Nephron progenitor cell (in vitro differentiated cells): Measurements from ENCODE around the gene URB1.

ENCODE experiments used
- DNase-seq: peaks from one replicate; pipeline ENCODE4 v3.0.0; 2021
- H3K27ac Mint-ChIP-seq: 2 replicates; pipeline ENCODE4 v1.8.0; 2021; ENCODE audit warnings: mild to moderate bottlenecking, moderate library complexity, mixed read lengths
- H3K27me3 Mint-ChIP-seq: 2 replicates; pipeline ENCODE4 v1.8.0; 2021; ENCODE audit warnings: mild to moderate bottlenecking, low read depth, mixed read lengths; ENCODE audit not compliant: poor library complexity
- H3K36me3 Mint-ChIP-seq: 2 replicates; pipeline ENCODE4 v1.8.0; 2021; ENCODE audit warnings: low read depth, mixed read lengths
- H3K4me1 Mint-ChIP-seq: 2 replicates; pipeline ENCODE4 v1.8.0; 2021; ENCODE audit warnings: mixed read lengths
- H3K4me3 Mint-ChIP-seq: 2 replicates; pipeline ENCODE4 v1.8.0; 2021; ENCODE audit warnings: mild to moderate bottlenecking, moderate library complexity, mixed read lengths
- H3K9me3 Mint-ChIP-seq: 2 replicates; pipeline ENCODE4 v1.8.0; 2021; ENCODE audit warnings: mild to moderate bottlenecking, moderate library complexity, mixed read lengths
- TF ChIP-seq, protein P1 (sequence below): fragments of 200-600 bp; sonication (generic); IDR thresholded peaks from 2 replicates; pipeline ENCODE4 v1.5.0; 2021; ENCODE audit warnings: antibody characterized with exemption

The URB1 gene

DNA sequence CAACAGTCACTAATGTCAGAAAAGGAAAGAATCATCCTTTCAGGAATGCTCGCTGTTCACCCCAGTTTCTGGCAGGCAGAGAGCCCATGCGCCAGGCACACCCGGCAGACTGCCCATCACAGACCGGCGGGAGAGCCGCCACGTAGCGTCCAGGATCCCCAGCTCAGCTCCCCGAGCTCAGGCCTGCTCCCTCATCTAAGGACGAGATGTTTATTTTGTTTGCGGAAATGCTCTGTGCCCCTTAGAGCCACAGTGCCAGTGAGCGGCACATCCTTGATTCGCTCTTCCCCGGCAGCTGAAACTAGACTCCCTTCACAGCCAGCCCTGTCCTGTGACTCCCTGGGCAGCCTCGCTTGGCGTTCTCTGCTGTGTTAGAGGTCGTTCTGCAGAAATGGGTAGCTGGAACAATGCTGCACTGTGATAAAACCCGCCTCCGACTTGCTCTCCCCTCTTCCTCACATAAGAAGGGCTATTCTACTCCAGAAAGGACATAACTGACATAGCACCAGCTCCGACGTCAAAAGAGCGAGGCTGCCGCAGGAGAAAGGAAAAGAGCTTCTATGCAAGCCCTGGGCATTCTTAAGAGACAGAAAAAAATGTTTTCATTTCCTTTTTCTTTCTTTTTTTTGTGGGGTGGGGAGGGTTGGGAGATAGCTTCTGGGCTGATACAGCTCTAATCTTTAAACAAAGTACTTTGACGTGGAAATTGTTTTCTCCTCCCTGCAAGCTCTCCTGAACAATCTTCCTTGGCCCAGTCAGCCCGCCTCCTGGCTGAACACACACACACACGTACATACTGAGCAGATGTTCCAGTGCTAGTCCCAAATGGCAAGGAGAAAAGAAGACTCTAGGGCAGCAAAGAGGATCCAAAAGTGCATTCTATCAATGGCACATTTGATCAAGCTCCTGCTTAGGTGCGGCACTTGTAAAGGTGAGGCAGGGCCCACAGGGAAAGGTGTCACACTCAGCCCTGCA is 56.9 kb downstream of the URB1 start:
- Mint-ChIP-seq H3K9me3 (peaks cover 5% of the 10 kb centered on the region), H3K27ac (peak overlapping the region; percentile 77), H3K36me3 (peaks cover 73% of the 10 kb centered on the region), H3K4me1 (peaks cover 5% of the 10 kb centered on the region), H3K4me3 (no peak overlapping the region), H3K27me3 (no peaks in the 10 kb centered on the region)
- TF ChIP-seq, protein P1, sequence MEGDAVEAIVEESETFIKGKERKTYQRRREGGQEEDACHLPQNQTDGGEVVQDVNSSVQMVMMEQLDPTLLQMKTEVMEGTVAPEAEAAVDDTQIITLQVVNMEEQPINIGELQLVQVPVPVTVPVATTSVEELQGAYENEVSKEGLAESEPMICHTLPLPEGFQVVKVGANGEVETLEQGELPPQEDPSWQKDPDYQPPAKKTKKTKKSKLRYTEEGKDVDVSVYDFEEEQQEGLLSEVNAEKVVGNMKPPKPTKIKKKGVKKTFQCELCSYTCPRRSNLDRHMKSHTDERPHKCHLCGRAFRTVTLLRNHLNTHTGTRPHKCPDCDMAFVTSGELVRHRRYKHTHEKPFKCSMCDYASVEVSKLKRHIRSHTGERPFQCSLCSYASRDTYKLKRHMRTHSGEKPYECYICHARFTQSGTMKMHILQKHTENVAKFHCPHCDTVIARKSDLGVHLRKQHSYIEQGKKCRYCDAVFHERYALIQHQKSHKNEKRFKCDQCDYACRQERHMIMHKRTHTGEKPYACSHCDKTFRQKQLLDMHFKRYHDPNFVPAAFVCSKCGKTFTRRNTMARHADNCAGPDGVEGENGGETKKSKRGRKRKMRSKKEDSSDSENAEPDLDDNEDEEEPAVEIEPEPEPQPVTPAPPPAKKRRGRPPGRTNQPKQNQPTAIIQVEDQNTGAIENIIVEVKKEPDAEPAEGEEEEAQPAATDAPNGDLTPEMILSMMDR: no peak
- DNase-seq: no peak

DNA sequence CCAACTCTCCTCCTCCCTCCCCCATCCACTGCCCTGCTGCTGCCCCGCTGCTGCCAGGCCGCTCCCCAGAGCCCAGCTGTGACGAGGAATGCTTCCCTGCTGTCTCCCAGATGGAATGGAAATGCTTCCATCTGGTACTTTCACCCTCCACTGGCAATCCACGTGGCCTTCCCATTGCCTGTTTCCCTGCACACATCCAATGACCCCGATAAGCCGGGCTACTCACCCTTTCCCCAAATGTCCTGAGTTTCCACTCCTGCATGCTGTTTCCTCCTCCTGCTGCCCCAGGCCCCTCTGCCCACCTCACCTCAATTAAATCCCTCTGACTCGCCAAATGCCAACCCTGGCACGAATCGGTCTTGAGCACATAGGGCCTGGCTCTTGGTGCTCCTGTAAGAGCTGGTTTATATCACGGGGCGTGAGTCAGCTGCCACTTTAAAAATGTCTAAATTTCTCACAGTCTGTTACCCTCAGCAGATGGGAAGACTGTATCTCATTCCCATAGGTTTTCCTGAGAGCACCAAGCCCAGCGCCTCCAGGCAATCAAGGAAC is 57.8 kb downstream of the URB1 start:
- TF ChIP-seq, protein P1: no peak
- Mint-ChIP-seq H3K36me3 (peaks cover 73% of the 10 kb centered on the region), H3K27ac (peak overlapping the region; percentile 77), H3K4me3 (no peak overlapping the region), H3K9me3 (peaks cover 5% of the 10 kb centered on the region), H3K4me1 (peaks cover 5% of the 10 kb centered on the region), H3K27me3 (no peaks in the 10 kb centered on the region)
- no peak for DNase-seq

GRCh38 chr21:32333953-32334673 is 58.7 kb downstream of the URB1 start:
- TF ChIP-seq, protein P1: no peak
- no peak overlapping the region for H3K4me3 Mint-ChIP-seq
- H3K9me3 Mint-ChIP-seq: peaks cover 5% of the 10 kb centered on the region
- no peaks in the 10 kb centered on the region for H3K27me3 Mint-ChIP-seq
- H3K4me1 Mint-ChIP-seq: no peaks in the 10 kb centered on the region
- no peak for DNase-seq
- no peak overlapping the region for H3K27ac Mint-ChIP-seq
- peaks cover 75% of the 10 kb centered on the region for H3K36me3 Mint-ChIP-seq

- TF ChIP-seq, protein P1: no peak
- H3K9me3 Mint-ChIP-seq: peaks cover 5% of the 10 kb centered on the region
- no peak for DNase-seq
Observed at GRCh38 chr21:32332463-32332951, 60.3 kb downstream of the URB1 start.

DNA sequence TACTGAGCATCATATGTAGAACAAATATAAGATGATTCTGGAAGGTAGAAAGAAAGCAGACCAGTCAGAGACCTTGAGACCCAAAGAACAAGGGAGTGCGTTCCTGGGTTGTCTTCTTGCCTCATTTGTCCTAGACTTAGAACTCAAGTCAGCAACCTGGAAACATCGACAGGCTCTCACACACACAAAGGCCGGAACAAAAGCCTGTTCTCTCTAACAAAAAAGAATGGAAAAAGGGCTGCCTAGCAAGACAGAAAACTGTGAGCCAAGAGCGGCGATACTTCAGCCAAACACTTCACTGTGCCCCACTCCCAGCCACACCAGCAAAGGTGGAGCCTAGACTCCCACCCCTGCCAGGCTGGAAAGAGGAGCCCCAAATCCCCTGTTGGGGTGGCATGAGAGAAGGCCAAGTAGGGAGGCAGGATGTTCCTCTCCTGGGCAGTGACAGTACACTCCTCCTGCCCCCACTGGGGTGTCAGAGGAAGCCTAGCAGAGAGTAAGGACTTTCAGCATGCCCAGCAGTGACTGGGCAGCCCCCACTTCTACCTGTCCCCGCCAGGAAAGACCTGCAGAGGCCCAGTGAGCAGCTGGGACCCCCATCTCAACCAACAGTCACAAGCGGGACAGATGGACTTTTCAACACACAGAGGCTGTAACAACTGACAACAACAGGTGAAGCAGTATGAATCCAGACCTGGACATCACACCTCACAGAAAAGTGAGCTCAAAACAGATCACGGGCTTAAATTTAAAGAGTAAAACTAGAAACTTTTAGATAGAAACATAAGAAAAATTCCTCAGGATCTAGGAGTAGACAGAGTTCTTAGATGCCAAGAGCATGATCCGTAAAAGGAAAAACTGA is 61.1 kb downstream of the URB1 start:
- Mint-ChIP-seq H3K4me3 (no peak overlapping the region), H3K27ac (peak overlapping the region; percentile 43), H3K4me1 (no peaks in the 10 kb centered on the region), H3K27me3 (no peaks in the 10 kb centered on the region), H3K9me3 (peaks cover 5% of the 10 kb centered on the region), H3K36me3 (peaks cover 82% of the 10 kb centered on the region)
- TF ChIP-seq, protein P1: no peak
- DNase-seq: no peak

More at GRCh38 chr21:32332463-32332951, 60.3 kb downstream of the URB1 start:
- Mint-ChIP-seq H3K36me3 (peaks cover 73% of the 10 kb centered on the region), H3K27me3 (no peaks in the 10 kb centered on the region), H3K27ac (no peak overlapping the region), H3K4me1 (no peaks in the 10 kb centered on the region), H3K4me3 (no peak overlapping the region)
